ENCODE measurements around the gene FNBP1.

Gene FNBP1

GRCh38 chr9:130045725-130046450 lies 2.9 kb upstream of the FNBP1 start:
- DNase-seq (ENCODE audit: low read depth in 2 of 2), result no peak

- DNase-seq (ENCODE audit: low read depth in 2 of 2), result no peak
These were observed 950 bp upstream of the FNBP1 start for GRCh38 chr9:130043654-130044623.

- no peak for DNase-seq (ENCODE audit: low read depth in 2 of 2)
These were observed 544 bp downstream of the FNBP1 start for GRCh38 chr9:130042406-130042884.

- DNase-seq (ENCODE audit: low read depth in 2 of 2), result no peak
These were observed 1.2 kb downstream of the FNBP1 start for GRCh38 chr9:130041648-130042405.

GRCh38 chr9:130040984-130041647 lies 1.9 kb downstream of the FNBP1 start:
- no peak for DNase-seq (ENCODE audit: low read depth in 2 of 2)

GRCh38 chr9:130039528-130040147 lies 3.4 kb downstream of the FNBP1 start:
- DNase-seq (ENCODE audit: low read depth in 2 of 2), result no peak

- DNase-seq (ENCODE audit: low read depth in 2 of 2), result no peak
These were observed 6.9 kb downstream of the FNBP1 start for GRCh38 chr9:130036099-130036498.

- DNase-seq (ENCODE audit: low read depth in 2 of 2), result peak; percentile 47 to 55
These were observed 8.4 kb downstream of the FNBP1 start for GRCh38 chr9:130034570-130034969.

GRCh38 chr9:130030651-130031127 lies 12.3 kb downstream of the FNBP1 start:
- DNase-seq (ENCODE audit: low read depth in 2 of 2), result no peak

- DNase-seq (ENCODE audit: low read depth in 2 of 2), result no peak
These were observed 13.6 kb downstream of the FNBP1 start for GRCh38 chr9:130029223-130029973.

GRCh38 chr9:130028493-130029222 lies 14.3 kb downstream of the FNBP1 start:
- no peak for DNase-seq (ENCODE audit: low read depth in 2 of 2)

- no peak for DNase-seq (ENCODE audit: low read depth in 2 of 2)
These were observed 15.2 kb downstream of the FNBP1 start for GRCh38 chr9:130027533-130028365.

- DNase-seq (ENCODE audit: low read depth in 2 of 2), result no peak
These were observed 16.2 kb downstream of the FNBP1 start for GRCh38 chr9:130026583-130027340.

- no peak for DNase-seq (ENCODE audit: low read depth in 2 of 2)
These were observed 18.4 kb downstream of the FNBP1 start for GRCh38 chr9:130024597-130024994.

GRCh38 chr9:130023994-130024596 lies 18.9 kb downstream of the FNBP1 start:
- no peak for DNase-seq (ENCODE audit: low read depth in 2 of 2)

GRCh38 chr9:130023144-130023787 lies 19.7 kb downstream of the FNBP1 start:
- no peak for DNase-seq (ENCODE audit: low read depth in 2 of 2)

Data from fibroblast of skin of left quadriceps (primary cell).